ENCODE results near the gene C22orf31.
A peak's percentile ranks its signal among the peaks of the same experiment; 100 is the strongest.

Gene C22orf31

DNA sequence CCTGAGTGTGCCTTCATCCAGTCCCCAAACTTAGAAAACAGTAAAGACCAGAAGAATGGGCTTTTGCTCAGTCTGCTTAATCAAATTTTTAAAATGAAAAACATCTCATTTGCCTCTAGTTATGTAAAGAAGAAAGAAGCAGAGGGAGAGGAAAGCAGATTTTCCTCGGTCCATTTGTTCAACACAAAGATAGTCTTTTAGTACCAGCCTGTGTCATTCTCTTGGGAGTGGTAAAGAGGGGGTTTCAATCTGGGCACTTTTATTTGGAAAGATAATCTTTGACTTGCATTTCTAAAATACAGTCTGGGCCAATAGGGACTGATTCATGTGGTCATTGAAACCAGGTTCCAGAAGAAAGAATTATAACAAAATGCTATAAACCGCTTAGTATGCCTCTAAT lies 40.7 kb upstream of the C22orf31 start:
- TF ChIP-seq, protein P1, sequence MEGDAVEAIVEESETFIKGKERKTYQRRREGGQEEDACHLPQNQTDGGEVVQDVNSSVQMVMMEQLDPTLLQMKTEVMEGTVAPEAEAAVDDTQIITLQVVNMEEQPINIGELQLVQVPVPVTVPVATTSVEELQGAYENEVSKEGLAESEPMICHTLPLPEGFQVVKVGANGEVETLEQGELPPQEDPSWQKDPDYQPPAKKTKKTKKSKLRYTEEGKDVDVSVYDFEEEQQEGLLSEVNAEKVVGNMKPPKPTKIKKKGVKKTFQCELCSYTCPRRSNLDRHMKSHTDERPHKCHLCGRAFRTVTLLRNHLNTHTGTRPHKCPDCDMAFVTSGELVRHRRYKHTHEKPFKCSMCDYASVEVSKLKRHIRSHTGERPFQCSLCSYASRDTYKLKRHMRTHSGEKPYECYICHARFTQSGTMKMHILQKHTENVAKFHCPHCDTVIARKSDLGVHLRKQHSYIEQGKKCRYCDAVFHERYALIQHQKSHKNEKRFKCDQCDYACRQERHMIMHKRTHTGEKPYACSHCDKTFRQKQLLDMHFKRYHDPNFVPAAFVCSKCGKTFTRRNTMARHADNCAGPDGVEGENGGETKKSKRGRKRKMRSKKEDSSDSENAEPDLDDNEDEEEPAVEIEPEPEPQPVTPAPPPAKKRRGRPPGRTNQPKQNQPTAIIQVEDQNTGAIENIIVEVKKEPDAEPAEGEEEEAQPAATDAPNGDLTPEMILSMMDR (conservative IDR thresholded peaks at IDR 0.05; ENCODE audit: low read depth, low read length): no peak
- no peak overlapping the region for H3K4me3 ChIP-seq (ENCODE audit: low read depth, low read length)
- DNase-seq (ENCODE audit: low read depth): no peak

DNA sequence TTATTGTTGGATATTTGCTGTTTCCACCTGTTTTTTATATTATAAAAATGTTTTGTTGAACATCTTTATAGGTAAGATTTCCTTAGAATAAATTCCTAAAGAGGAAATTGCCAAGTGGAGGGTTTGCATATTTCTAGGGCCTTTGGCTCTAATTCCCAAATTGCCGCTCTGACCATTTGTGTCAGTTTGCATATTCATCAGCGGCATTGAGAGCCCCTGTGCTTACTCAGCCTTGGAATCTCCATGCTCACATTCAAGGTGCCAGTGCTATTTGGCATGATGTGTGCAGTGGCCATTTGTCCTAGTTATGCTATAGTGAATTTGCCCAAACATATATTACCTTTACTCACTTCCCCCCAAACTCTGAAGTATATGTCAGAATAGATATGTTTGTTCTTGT lies 36.7 kb upstream of the C22orf31 start:
- TF ChIP-seq, protein P1 (conservative IDR thresholded peaks at IDR 0.05; ENCODE audit: low read depth, low read length): no peak
- no peak for DNase-seq (ENCODE audit: low read depth)
- no peak overlapping the region for H3K4me3 ChIP-seq (ENCODE audit: low read depth, low read length)

DNA sequence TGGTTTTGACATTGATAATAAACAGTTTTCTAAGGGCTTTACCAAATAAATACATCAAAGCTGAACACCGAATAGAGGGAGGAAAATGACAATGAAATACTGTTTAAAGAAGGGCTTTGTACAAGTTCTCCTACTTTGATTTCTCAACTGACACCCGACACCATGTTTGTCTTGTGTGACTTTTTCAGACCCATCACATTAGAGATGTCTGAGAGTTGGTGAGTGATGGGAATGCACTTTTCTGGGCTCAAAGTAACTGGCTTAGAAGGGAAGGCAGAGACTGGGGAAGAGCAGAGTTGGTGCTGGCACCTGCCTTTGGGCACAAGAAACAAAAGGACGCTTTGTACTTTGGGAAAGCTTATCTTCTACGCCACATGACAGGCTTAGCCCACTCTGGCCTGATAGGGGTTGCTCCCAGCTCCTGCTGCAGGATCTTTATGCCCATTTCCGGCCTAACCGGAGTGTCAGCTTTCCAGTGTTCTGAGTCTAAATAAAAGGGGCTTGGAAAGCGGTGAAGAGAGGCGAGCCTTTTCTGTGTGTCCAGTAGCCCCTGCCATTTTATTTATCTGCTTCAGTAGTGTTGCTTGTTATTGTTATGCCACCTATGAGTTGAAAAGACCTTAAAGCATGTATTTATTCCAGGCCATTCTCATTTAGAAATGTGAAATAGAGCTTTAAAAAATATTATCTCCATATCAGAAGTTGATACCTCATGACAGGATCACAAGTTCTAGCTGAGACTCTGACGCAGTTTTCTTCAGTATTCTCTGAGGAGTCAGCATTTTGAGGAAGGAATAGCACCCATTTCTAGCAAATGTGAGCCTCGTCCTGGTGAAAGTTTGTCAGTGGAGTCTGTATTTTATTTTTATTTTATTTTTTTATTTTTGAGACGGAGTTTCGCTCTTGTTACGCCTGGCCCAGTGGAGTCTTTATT lies 35.4 kb upstream of the C22orf31 start:
- H3K4me3 ChIP-seq (ENCODE audit: low read depth, low read length): no peak overlapping the region
- DNase-seq (ENCODE audit: low read depth): peak; percentile 57
- TF ChIP-seq, protein P1 (conservative IDR thresholded peaks at IDR 0.05; ENCODE audit: low read depth, low read length): no peak

DNA sequence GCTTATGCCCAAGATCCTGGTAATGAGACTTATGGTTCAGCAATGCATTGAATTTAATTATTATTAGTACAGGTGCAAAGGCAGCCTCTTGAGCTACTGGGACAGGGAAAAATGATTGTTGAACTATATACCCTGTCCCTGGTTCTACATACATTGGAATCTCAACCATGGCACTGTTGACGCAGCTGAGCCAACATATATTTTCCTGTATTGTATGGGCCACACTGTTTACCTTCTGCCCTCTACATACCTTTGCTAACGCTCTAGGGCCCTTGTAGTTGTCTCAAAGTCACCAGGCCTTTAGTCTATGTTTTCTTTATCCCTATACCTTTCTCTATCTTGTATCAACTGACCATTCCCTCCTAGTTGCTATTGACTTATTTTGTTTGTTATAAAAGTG lies 33.8 kb upstream of the C22orf31 start:
- DNase-seq (ENCODE audit: low read depth): no peak
- no peak overlapping the region for H3K4me3 ChIP-seq (ENCODE audit: low read depth, low read length)
- TF ChIP-seq, protein P1 (conservative IDR thresholded peaks at IDR 0.05; ENCODE audit: low read depth, low read length): no peak

DNA sequence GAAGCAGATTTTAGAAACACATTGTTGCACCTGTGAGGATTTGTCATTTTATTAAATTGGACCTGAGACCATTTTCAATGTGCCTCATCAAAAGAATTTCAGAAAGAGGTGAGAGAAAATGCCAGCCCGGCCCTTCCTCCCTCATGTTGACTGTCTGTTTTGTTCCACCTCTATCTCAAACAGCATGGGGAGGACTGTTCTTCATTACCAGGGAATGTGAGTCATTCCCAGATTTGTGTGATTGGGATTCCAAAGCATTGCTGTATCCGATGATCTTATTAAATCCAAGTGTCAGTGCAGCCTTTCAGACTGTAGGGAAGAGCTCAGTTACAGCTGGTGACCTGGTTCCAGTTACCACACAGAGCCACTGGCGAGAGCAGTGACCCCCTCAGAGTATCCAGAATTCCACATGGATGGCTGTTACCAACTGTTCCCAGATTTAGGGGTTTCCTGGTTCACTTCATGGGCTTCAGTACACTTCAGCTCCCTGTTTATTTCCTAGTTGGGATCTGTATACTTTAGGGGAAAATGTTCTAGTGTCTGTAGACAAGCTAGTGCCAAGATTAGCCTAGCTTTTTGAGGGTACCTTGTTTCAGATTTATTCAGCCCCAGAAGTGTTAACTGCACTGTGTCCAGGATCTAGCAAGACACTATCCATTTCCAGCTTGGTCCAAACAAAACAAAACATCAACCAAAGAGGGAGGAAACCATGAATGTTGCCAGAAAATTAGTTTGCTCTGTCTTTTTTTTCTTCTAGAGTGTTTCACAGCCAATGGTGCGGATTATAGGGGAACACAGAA lies 32.1 kb upstream of the C22orf31 start:
- H3K4me3 ChIP-seq (ENCODE audit: low read depth, low read length): no peak overlapping the region
- no peak for DNase-seq (ENCODE audit: low read depth)
- TF ChIP-seq, protein P1 (conservative IDR thresholded peaks at IDR 0.05; ENCODE audit: low read depth, low read length): no peak

DNA sequence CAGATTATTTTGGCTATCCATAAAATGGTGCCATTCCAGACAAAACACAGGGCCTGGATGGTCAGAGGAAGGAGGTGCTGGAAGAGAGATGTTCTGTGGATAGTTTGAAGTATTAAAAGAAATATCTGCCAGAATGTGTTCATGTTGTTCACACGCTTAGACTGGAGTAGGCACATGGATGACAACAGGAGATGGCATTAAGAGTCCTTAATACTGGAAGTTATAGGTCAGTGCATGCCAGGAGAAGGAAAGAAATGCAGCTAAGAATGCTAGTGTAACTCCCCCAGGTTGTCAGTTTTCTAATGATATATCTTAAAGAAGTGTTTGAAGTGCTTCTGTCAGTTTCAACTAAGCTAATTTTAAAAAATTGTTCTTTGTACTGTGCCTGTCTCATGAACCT lies 31.4 kb upstream of the C22orf31 start:
- no peak for DNase-seq (ENCODE audit: low read depth)
- H3K4me3 ChIP-seq (ENCODE audit: low read depth, low read length): no peak overlapping the region
- TF ChIP-seq, protein P1 (conservative IDR thresholded peaks at IDR 0.05; ENCODE audit: low read depth, low read length): no peak
